ENCODE measurements around the gene TMEM86B.

The TMEM86B gene

GRCh38 chr19:55199620-55200204, 28.9 kb downstream of the TMEM86B start:
- no peak for ATAC-seq (ENCODE audit: low read depth)
- DNase-seq (ENCODE audit: low spot score), result no peak
- no peaks in the 10 kb centered on the region for H3K27me3 ChIP-seq (ENCODE audit: insufficient read depth, poor library complexity, severe bottlenecking)
- H3K27ac ChIP-seq (ENCODE audit: poor library complexity, severe bottlenecking), result no peak overlapping the region
- peaks cover 5% of the 10 kb centered on the region for H3K9me3 ChIP-seq (ENCODE audit: severe bottlenecking)
- no peak overlapping the region for H3K4me3 ChIP-seq (ENCODE audit: severe bottlenecking)
- H3K4me1 ChIP-seq (ENCODE audit: insufficient read depth, poor library complexity, severe bottlenecking), result no peaks in the 10 kb centered on the region
- no peak for TF ChIP-seq CTCF (IDR thresholded peaks at IDR 0.05; ENCODE audit: poor library complexity, severe bottlenecking)
- H3K36me3 ChIP-seq (ENCODE audit: low read depth), result no peaks in the 10 kb centered on the region

- Histone ChIP-seq H3K27me3 (ENCODE audit: insufficient read depth, poor library complexity, severe bottlenecking) (no peaks in the 10 kb centered on the region), H3K9me3 (ENCODE audit: severe bottlenecking) (peaks cover 5% of the 10 kb centered on the region), H3K36me3 (ENCODE audit: low read depth) (no peaks in the 10 kb centered on the region), H3K4me1 (ENCODE audit: insufficient read depth, poor library complexity, severe bottlenecking) (no peaks in the 10 kb centered on the region), H3K4me3 (ENCODE audit: severe bottlenecking) (no peak overlapping the region), H3K27ac (ENCODE audit: poor library complexity, severe bottlenecking) (no peak overlapping the region)
- DNase-seq (ENCODE audit: low spot score) (no peak), ATAC-seq (ENCODE audit: low read depth) (no peak)
- TF ChIP-seq CTCF (IDR thresholded peaks at IDR 0.05; ENCODE audit: poor library complexity, severe bottlenecking), result no peak
Observed at GRCh38 chr19:55198651-55199050, 29.9 kb downstream of the TMEM86B start.

GRCh38 chr19:55197528-55197927, 31.0 kb downstream of the TMEM86B start:
- no peak for TF ChIP-seq CTCF (IDR thresholded peaks at IDR 0.05; ENCODE audit: poor library complexity, severe bottlenecking)
- no peaks in the 10 kb centered on the region for H3K4me1 ChIP-seq (ENCODE audit: insufficient read depth, poor library complexity, severe bottlenecking)
- H3K27me3 ChIP-seq (ENCODE audit: insufficient read depth, poor library complexity, severe bottlenecking), result no peaks in the 10 kb centered on the region
- DNase-seq (ENCODE audit: low spot score) (no peak), ATAC-seq (ENCODE audit: low read depth) (no peak; the same call in 2 of the 3 replicates)
- peaks cover 5% of the 10 kb centered on the region for H3K9me3 ChIP-seq (ENCODE audit: severe bottlenecking)
- no peak overlapping the region for H3K27ac ChIP-seq (ENCODE audit: poor library complexity, severe bottlenecking)
- no peaks in the 10 kb centered on the region for H3K36me3 ChIP-seq (ENCODE audit: low read depth)
- no peak overlapping the region for H3K4me3 ChIP-seq (ENCODE audit: severe bottlenecking)

- Histone ChIP-seq H3K27me3 (ENCODE audit: insufficient read depth, poor library complexity, severe bottlenecking) (no peaks in the 10 kb centered on the region), H3K36me3 (ENCODE audit: low read depth) (no peaks in the 10 kb centered on the region), H3K9me3 (ENCODE audit: severe bottlenecking) (peaks cover 5% of the 10 kb centered on the region), H3K4me3 (ENCODE audit: severe bottlenecking) (no peak overlapping the region), H3K27ac (ENCODE audit: poor library complexity, severe bottlenecking) (no peak overlapping the region), H3K4me1 (ENCODE audit: insufficient read depth, poor library complexity, severe bottlenecking) (no peaks in the 10 kb centered on the region)
- peak; percentile 42; the same call in 2 of the 3 replicates for ATAC-seq (ENCODE audit: low read depth)
- no peak for TF ChIP-seq CTCF (IDR thresholded peaks at IDR 0.05; ENCODE audit: poor library complexity, severe bottlenecking)
- DNase-seq (ENCODE audit: low spot score), result no peak
Observed at GRCh38 chr19:55196803-55197202, 31.8 kb downstream of the TMEM86B start.

- Histone ChIP-seq H3K9me3 (ENCODE audit: severe bottlenecking) (peaks cover 5% of the 10 kb centered on the region), H3K4me1 (ENCODE audit: insufficient read depth, poor library complexity, severe bottlenecking) (peaks cover 10% of the 10 kb centered on the region), H3K27ac (ENCODE audit: poor library complexity, severe bottlenecking) (no peak overlapping the region), H3K27me3 (ENCODE audit: insufficient read depth, poor library complexity, severe bottlenecking) (no peaks in the 10 kb centered on the region), H3K36me3 (ENCODE audit: low read depth) (no peaks in the 10 kb centered on the region), H3K4me3 (ENCODE audit: severe bottlenecking) (no peak overlapping the region)
- TF ChIP-seq CTCF (IDR thresholded peaks at IDR 0.05; ENCODE audit: poor library complexity, severe bottlenecking), result no peak
- ATAC-seq (ENCODE audit: low read depth), result no peak
- no peak for DNase-seq (ENCODE audit: low spot score)
Observed at GRCh38 chr19:55193481-55193880, 35.1 kb downstream of the TMEM86B start.
